ENCODE data around the gene RIMBP2.

GRCh38 chr12:130523863-130524614, 192.1 kb downstream of the RIMBP2 start:
- TF ChIP-seq TAF1 (IDR thresholded peaks at IDR 0.05; ENCODE audit: borderline replicate concordance, insufficient read depth, low read length) (no peak), POLR2AphosphoS5 (IDR thresholded peaks at IDR 0.05; ENCODE audit: low read depth, low read length) (no peak)

Data from PFSK-1 (cell line).